NCI-H526 (cell line): ENCODE results near the gene SLC2A9.

ENCODE experiments used
- DNase-seq, 2 experiments: peaks; one replicate each; lab custom pipeline; 2025; lab: John Stamatoyannopoulos, UW

SLC2A9 gene

DNA sequence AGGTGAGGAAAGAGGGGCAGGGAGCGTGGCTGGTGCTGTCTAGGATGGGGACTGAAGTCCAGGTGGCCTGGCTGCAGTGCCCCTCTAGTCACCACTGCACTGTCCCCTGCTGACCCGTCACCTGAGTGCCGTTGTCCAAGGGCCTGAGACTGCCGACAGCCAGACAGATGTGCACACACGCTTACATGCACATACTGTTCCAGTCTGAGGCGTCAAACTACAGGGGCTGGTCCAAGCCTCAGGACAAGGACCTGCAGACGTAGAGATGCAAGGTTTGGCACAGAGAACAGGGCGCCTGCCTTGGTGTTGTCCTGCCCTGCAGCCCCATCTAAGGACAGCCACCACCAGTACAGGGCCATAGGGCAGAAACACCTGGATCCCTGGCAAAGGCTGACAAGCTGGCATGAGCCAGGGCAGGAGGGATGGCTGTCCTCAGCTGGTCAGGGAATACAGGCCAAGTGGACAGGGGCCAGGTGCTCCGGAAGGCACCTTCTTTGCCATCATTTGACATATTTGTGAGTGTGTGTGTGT is 1.7 kb downstream of the SLC2A9 start:
- no peak for DNase-seq

- peak; percentile 63 to 94 for DNase-seq
Observed at GRCh38 chr4:10018818-10019461, 2.4 kb downstream of the SLC2A9 start.

DNA sequence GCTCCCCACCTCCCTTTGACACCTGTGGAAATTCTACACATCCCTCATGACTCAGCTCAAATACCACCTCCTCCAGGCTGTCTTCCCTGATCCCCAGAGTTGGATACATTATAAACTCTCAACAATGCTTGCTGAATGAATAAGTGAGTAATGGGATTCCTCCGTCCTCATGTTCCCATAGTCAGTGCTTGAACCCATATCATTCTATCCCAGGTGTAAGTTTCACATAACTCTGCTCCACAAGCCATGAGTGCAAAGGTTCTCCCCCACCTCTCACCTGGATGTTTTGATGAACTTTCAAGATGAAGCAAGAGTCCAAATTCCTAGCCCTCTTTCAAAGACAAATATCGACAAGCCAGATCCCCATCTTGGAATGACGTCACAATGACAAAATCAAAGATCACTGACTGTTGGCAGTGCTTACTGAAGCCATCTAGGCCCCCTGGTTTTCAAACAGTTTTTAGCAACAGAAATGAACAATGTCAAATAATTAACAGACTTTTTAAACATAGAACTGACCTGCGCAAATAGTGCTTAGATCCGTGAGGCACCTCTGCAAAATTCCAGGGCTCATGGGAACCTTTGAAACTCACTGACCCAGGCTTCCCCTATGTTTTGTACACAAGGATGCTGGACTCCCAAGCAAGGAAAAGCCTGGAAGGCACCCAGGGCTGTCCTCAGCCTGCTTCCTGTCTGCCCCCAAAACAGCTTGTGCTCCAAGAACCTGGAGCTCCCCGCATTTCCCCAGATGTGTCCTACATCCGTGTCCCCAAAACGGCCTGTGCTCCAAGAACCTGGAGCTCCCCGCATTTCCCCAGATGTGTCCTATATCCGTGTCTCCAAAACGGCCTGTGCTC is 4.0 kb downstream of the SLC2A9 start:
- no peak for DNase-seq

GRCh38 chr4:10016169-10016568 is 5.1 kb downstream of the SLC2A9 start:
- no peak for DNase-seq

DNA sequence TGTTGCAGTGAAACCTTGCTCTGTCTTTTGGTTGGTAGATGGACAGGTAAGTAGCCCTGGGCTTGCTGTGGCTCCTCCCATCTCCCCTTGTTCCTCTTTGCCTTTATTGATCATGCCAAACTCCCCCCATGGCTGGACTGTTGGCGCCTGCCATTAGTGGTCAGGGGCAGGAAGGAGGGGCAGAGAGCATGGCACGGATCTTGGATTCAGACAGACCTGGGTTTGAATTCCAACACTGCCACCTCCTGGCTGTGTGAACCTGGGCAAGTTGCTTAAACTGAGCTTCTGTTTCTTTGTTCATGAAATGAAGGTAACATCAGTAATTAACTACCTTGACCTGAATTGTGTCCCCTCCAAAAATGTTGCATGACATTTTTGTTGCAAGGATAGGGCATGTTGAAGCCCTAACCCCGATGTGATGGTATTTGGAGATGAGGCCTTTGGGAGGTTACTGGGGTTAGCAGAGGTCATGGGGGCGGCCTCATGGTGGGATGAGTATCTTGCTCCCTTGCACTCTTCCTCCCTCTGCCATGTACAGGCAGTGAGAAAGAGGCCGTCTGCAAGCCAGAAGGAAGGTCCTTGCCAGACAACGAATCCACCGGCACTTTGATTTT is 6.0 kb downstream of the SLC2A9 start:
- DNase-seq, result peak in 1 of 2 experiments; percentile 61

DNA sequence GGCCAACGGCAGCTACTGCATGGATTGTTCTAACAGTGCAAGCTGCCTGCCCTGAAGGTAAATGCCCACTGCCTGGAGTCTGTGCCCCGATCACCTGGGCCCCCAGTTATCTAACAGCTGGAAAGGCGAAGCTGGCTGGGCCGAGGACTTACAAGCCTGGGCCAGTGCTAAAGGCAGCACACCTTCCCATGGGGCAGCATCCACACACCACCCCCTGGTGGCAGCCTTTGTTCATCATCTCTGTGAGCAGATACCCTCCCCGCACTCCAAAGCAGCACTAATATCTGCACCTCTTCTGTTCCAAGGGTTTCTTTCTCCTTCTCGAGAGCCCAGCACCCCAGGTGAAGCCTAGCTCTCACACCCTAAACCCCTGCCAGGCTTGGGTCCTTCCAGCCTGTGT is 7.6 kb downstream of the SLC2A9 start:
- peak in 1 of 2 experiments; percentile 71 for DNase-seq

- no peak for DNase-seq
Observed at GRCh38 chr4:10011885-10012284, 9.4 kb downstream of the SLC2A9 start.

- DNase-seq, result peak in 1 of 2 experiments; percentile 13
Observed at GRCh38 chr4:10011277-10011676, 10.0 kb downstream of the SLC2A9 start.

GRCh38 chr4:10009861-10010500 is 11.3 kb downstream of the SLC2A9 start:
- no peak for DNase-seq

DNA sequence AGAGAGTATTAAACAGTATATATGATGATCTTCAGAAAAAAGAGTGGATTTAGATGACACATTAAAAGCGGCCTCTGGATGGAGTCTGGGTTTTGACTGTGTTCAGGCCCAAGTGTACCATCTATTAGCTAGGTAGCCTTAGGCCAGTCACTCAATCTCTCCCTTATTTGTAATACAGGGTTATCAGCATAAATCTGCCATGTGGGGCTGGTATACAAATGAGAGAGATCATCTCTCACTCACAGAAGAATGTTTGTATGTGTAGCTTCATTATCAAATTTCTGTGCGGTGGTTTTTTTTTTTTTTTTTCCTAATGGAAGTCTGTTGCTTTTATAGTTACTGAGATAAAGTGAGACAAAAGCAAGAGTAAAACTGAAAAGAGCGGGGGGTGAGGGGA is 12.7 kb downstream of the SLC2A9 start:
- DNase-seq, result peak; percentile 15 to 42

- no peak for DNase-seq
Observed at GRCh38 chr4:10007793-10008608, 13.3 kb downstream of the SLC2A9 start.

DNA sequence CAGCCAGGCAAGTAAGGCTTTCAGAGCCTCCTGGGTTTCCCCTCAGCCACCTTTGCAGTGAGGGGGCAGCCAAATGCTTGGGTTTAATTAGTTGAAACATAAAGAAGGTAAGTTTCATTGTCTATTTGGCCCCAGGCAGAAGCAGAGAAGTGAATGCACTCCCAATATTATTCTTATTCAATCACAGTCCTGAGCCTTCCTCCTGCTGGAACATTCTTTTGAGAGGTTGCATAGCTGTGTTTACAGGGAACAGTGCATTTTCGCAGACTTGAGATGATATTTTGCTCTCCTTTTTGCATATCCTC is 13.9 kb downstream of the SLC2A9 start:
- DNase-seq, result no peak

- DNase-seq, result no peak
Observed at GRCh38 chr4:10006601-10007435, 14.5 kb downstream of the SLC2A9 start.

- DNase-seq, result peak; percentile 42 to 46
Observed at GRCh38 chr4:10006231-10006600, 15.1 kb downstream of the SLC2A9 start.

DNA sequence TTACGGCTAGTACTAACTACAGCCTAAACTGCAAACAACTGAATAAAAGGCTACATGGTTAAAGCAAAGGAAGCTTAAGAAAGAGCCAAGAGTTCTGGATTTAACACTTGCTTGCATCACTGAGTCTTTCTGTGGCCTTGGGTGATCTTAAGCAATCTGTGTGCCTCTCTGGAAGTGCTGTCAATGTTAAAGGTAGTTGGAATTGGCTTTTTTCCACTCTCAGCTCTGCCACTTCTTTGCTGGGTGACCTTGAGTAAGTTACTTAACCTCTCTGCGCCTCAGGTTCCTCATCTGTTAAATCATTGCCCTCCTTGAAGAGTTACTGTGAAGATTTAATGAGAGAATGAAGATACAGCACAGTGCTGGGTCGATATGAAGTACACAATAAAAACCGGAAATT is 15.7 kb downstream of the SLC2A9 start:
- DNase-seq, result no peak

DNA sequence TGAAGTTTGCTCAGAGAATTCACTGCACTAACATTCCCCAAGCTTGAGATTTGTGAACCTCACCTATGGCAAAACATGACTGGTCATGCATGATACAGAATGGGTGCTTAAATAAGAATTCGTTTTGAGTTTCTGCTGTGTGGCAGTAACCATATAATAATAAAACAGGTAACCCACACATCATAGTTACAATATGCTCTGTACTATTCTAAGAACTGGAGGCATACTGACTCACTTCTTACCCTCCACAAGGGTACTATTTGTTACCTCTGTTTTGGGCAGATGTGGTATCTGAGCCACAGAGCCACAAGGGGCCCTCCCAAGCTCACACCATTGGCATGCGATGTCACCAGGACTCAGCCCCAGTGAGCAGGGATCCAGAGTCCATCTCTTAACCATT is 17.6 kb downstream of the SLC2A9 start:
- no peak for DNase-seq

- DNase-seq, result no peak
Observed at GRCh38 chr4:10002278-10002677, 19.0 kb downstream of the SLC2A9 start.

DNA sequence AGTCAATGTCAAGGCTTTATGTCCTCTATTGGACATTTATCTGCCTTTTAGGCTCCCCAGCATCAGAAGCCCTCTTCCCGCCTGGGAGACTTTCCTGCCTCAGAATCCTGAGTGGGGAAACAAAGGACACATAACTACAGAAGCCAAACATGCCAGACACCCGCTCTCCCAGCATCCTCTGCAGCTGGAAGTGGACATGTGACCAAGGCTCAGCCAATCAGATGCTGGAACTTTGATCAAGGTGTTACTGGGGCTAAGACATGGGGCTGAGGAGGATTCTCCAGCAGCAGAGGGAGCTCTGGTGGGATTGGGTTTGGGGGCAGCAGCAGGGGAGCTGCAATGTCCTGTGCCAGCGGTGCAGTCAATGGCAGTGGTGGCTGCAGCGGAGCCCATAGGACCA is 19.5 kb downstream of the SLC2A9 start:
- no peak for DNase-seq

DNA sequence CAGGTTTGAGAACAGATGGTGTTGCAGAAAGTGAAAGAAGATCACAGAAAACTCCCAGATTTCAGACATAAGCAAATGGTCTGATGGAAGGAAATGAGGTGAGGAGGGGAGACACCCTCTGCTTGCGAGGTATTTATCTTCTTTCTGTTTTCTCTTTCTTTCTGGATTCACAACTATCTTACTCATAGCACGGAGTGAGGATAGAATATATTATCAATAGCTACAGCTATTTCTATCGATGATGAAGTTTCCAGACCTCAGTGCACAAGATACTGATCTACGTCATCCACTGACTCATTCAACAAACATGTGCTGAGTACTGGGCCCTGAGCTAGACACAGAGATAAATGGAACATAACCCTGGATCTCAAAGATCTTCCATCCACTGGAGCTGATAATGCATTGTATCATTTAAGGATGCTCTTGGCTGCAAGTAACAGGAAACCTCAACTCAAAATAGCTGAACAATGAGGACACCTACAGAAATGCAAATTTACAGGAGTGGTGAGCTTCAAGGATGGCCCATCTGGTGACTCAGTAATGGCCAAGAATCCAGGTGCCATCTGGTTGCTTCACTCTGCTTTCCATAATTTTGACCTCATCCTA is 21.2 kb downstream of the SLC2A9 start:
- DNase-seq, result no peak

GRCh38 chr4:9997886-9998285 is 23.4 kb downstream of the SLC2A9 start:
- no peak for DNase-seq
